ENCODE data around the gene TIAM2. TPM values are rescaled to one million over a fixed set of nuclear protein-coding genes. Genes with fewer than 3 reads are reported as not detected.

Gene TIAM2
- total RNA-seq, 4 donors from 2014 or later: 4.8 to 11.4 (median 6.7) TPM

- Histone ChIP-seq H3K4me3 (no peak overlapping the region), H3K4me1 (peaks cover 5% of the 10 kb centered on the region), H3K27me3 (no peaks in the 10 kb centered on the region), H3K36me3 (no peaks in the 10 kb centered on the region), H3K9me3 (no peaks in the 10 kb centered on the region), H3K27ac (no peak overlapping the region)
- TF ChIP-seq, protein P1, sequence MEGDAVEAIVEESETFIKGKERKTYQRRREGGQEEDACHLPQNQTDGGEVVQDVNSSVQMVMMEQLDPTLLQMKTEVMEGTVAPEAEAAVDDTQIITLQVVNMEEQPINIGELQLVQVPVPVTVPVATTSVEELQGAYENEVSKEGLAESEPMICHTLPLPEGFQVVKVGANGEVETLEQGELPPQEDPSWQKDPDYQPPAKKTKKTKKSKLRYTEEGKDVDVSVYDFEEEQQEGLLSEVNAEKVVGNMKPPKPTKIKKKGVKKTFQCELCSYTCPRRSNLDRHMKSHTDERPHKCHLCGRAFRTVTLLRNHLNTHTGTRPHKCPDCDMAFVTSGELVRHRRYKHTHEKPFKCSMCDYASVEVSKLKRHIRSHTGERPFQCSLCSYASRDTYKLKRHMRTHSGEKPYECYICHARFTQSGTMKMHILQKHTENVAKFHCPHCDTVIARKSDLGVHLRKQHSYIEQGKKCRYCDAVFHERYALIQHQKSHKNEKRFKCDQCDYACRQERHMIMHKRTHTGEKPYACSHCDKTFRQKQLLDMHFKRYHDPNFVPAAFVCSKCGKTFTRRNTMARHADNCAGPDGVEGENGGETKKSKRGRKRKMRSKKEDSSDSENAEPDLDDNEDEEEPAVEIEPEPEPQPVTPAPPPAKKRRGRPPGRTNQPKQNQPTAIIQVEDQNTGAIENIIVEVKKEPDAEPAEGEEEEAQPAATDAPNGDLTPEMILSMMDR (IDR thresholded peaks at IDR 0.05): no peak
- TF ChIP-seq POLR2A (IDR thresholded peaks at IDR 0.05) (no peak), EP300 (IDR thresholded peaks at IDR 0.05) (no peak), POLR2AphosphoS5 (IDR thresholded peaks at IDR 0.05) (no peak)
- WGBS: 93% methylated on average over 7 of the region's 7 CpGs
- DNase-seq (ENCODE audit: low spot score in 2 of 2): no peak
These were observed 250.1 kb downstream of the TIAM2 start for GRCh38 chr6:155245193-155245592.

DNA sequence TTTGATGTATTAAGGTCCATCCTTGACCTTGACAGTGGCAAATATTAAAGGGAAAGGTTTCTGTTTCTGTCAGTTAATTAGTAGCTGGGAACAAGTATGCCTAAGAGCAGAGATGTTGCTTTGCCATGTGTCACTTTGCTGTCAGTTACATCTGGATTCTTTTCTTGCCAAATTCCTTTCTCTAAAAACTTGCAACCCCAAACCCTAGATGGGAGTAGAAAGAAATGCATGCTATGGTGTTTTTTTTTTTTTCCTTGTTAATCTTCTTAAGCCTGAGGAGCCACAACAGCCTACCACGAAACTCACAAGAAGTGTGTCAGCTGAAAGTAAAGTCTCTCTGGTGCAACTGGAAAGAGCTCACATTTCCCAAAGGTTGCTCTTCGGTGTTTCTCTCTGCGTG is 250.7 kb downstream of the TIAM2 start:
- Histone ChIP-seq H3K36me3 (no peaks in the 10 kb centered on the region), H3K9me3 (no peaks in the 10 kb centered on the region), H3K4me1 (peaks cover 5% of the 10 kb centered on the region), H3K27me3 (no peaks in the 10 kb centered on the region), H3K4me3 (no peak overlapping the region), H3K27ac (no peak overlapping the region)
- 79% methylated on average over 3 of the region's 3 CpGs for WGBS
- DNase-seq (ENCODE audit: low spot score in 2 of 2): no peak
- TF ChIP-seq, protein P1 (IDR thresholded peaks at IDR 0.05): no peak
- no peak for TF ChIP-seq EP300 (IDR thresholded peaks at IDR 0.05)
- TF ChIP-seq POLR2A (IDR thresholded peaks at IDR 0.05): no peak
- no peak for TF ChIP-seq POLR2AphosphoS5 (IDR thresholded peaks at IDR 0.05)

DNA sequence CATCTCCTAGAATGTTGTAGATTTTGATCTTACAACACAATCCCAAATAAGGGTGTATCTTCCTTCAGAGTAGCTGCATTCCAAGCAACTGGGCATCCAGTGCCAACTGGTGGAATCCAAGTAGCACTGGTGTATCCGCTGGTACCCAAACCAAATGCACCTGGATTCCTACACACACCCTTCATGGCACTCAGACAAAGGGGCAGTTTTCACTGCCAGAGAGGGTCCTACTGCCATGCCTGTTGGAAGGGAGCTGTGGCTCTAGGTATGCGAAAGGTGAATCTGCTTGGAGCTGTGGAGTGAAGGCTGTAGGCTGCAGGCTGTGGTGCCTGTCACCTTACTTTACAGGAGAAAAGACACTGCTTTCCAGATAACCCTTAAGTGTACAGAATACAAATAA is 251.7 kb downstream of the TIAM2 start:
- TF ChIP-seq EP300 (IDR thresholded peaks at IDR 0.05) (no peak), POLR2A (IDR thresholded peaks at IDR 0.05) (no peak), POLR2AphosphoS5 (IDR thresholded peaks at IDR 0.05) (no peak)
- TF ChIP-seq, protein P1 (IDR thresholded peaks at IDR 0.05): no peak
- DNase-seq (ENCODE audit: low spot score in 2 of 2): no peak
- H3K36me3 ChIP-seq: peaks cover 7% of the 10 kb centered on the region
- no peak overlapping the region for H3K4me3 ChIP-seq
- no peak overlapping the region for H3K27ac ChIP-seq
- H3K27me3 ChIP-seq: no peaks in the 10 kb centered on the region
- no peaks in the 10 kb centered on the region for H3K9me3 ChIP-seq
- peaks cover 5% of the 10 kb centered on the region for H3K4me1 ChIP-seq
- 75% methylated on average over 2 of the region's 2 CpGs for WGBS

DNA sequence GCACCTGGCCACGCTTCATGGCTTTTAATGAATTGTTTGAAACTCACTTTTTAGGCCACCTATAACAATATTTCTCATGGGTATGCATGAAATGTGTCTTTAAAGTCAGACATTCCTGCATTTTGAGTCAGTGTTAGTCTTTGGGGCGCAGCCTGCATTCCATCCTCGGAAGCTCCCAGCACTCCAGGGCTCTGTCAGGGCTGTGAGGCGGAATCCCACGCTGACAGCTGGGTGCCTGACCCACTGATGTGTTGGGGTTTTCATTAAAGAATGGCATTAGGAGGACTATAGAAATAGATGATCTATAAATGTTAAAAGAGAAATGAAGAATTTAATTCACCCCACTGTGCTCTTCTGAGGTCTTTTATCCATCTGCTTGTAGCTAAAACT is 252.5 kb downstream of the TIAM2 start:
- Histone ChIP-seq H3K4me1 (peaks cover 5% of the 10 kb centered on the region), H3K27ac (no peak overlapping the region), H3K27me3 (no peaks in the 10 kb centered on the region), H3K4me3 (no peak overlapping the region), H3K36me3 (peaks cover 15% of the 10 kb centered on the region), H3K9me3 (no peaks in the 10 kb centered on the region)
- DNase-seq (ENCODE audit: low spot score in 2 of 2): no peak
- 73% methylated on average over 5 of the region's 5 CpGs for WGBS
- no peak for TF ChIP-seq POLR2A (IDR thresholded peaks at IDR 0.05)
- no peak for TF ChIP-seq POLR2AphosphoS5 (IDR thresholded peaks at IDR 0.05)

GRCh38 chr6:155248008-155249001 is 253.2 kb downstream of the TIAM2 start:
- WGBS: 57% methylated on average over 17 of the region's 30 CpGs
- Histone ChIP-seq H3K9me3 (no peaks in the 10 kb centered on the region), H3K36me3 (peaks cover 18% of the 10 kb centered on the region), H3K27ac (no peak overlapping the region), H3K4me1 (peaks cover 5% of the 10 kb centered on the region), H3K27me3 (no peaks in the 10 kb centered on the region), H3K4me3 (no peak overlapping the region)
- DNase-seq (ENCODE audit: low spot score in 2 of 2): no peak
- TF ChIP-seq, protein P1 (IDR thresholded peaks at IDR 0.05): peak; percentile 44 to 59
- TF ChIP-seq EP300 (IDR thresholded peaks at IDR 0.05): no peak
- no peak for TF ChIP-seq POLR2A (IDR thresholded peaks at IDR 0.05)
